ENCODE results near the gene LYPD3.

LYPD3 gene

DNA sequence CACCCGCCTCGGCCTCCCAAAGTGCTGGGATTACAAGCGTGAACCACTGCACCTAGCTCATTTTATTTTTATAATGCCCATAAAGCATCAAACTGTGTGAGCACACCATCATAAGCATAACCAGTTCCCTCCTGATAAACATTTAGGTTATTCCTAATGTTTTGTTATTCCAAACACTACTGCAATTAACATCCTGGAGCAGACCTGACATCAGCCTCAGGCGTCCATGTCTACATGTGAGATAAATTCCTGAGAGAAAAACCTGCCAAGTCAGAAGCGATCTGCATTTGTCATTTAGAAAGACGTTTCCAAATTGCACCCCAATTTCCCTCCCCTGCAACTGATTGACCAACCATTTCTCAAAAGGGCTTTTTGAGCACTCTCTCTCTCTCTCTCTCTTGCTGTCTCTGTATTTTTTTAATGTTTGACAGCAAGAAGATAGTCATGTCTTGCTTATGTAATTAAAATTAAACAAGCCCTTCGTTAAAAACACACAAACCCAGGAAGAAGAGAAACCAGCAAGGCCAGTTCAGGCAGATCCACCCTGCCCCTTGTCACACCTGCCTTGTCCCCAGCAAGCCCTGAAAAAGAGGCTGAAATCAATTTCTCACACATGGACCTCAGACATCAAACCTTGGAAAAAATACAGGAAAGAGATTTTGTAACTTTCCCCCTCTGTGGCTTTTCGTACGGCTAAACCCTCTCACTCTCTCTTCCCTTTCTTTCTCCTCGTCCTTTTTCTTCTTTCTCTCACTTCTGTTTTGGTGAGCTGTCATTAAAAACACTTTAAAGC lies 9.9 kb downstream of the LYPD3 start:
- no peak overlapping the region for H3K4me3 ChIP-seq (replicated peaks; ENCODE audit: low read depth, low read length)
- TF ChIP-seq, protein P1, sequence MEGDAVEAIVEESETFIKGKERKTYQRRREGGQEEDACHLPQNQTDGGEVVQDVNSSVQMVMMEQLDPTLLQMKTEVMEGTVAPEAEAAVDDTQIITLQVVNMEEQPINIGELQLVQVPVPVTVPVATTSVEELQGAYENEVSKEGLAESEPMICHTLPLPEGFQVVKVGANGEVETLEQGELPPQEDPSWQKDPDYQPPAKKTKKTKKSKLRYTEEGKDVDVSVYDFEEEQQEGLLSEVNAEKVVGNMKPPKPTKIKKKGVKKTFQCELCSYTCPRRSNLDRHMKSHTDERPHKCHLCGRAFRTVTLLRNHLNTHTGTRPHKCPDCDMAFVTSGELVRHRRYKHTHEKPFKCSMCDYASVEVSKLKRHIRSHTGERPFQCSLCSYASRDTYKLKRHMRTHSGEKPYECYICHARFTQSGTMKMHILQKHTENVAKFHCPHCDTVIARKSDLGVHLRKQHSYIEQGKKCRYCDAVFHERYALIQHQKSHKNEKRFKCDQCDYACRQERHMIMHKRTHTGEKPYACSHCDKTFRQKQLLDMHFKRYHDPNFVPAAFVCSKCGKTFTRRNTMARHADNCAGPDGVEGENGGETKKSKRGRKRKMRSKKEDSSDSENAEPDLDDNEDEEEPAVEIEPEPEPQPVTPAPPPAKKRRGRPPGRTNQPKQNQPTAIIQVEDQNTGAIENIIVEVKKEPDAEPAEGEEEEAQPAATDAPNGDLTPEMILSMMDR (IDR thresholded peaks at IDR 0.05; ENCODE audit: low read length, missing control alignments) = no peak
- DNase-seq (ENCODE audit: low read depth) = no peak

DNA sequence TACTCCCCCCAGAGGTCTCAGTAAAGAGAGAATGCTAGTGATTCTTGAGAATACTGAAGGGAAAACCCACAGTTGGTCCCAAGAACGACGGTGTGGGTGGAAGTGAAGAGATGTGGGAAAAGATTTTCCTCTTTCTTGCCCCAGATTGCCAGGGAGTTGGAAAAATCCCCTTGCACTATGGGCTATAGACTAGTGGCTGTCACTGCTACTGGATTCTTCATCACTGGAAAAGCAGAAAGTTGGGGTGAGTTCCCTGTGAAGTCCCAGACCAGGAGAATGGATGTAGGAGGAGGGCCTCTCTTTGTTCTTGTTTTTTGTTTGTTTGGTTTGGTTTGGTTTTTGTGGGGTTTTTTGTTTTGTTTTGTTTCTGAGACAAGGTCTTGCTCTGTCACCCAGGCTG lies 11.4 kb downstream of the LYPD3 start:
- no peak for DNase-seq (ENCODE audit: low read depth)
- TF ChIP-seq, protein P1 (IDR thresholded peaks at IDR 0.05; ENCODE audit: low read length, missing control alignments) = no peak
- H3K4me3 ChIP-seq (replicated peaks; ENCODE audit: low read depth, low read length) = no peak overlapping the region

DNA sequence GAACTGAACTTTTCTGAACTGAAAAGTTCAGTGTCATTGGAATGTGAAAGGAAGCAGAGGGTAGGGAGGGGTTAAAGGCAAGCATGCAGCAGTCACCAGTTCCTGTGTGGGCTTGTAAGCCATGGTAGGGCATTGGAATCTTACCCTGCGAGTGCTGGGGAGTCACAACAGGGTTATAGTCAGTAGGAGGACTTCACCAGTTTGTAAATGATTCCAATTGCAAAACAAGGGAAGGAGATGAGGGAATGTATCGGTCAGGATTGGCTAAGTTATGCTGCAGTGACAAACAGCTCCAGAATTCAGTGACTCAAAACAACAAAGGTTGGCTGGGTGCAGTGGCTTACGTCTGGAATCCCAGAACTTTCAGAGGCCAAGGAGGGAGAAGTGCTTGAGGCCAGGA lies 12.8 kb downstream of the LYPD3 start:
- DNase-seq (ENCODE audit: low read depth) = no peak

DNA sequence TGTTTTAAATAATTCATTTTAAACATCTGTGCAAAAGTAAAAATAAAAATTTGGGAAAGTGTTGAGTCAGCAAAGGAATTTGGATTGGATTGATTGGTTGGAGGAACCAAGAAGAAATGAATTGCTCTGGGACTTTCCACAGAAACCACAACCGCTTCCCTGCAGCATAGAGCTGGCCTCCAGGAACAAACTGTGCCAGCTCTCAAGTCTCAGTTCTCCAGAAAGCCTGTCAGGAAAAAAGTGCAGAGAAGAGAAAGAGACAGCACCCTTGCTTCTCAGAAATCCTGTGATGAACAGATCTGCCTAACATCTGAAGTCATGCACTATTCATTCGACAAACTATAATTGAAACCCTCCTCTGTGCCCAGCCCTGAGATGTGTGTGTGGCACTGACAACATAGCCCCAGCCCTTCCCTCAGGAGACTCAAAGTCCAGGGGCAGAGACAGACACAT lies 14.8 kb downstream of the LYPD3 start:
- peak; percentile 68 for DNase-seq (ENCODE audit: low read depth)

More for the DNA sequence above, 12.8 kb downstream of the LYPD3 start:
- no peak overlapping the region for H3K4me3 ChIP-seq (replicated peaks; ENCODE audit: low read depth, low read length)
- TF ChIP-seq, protein P1 (IDR thresholded peaks at IDR 0.05; ENCODE audit: low read length, missing control alignments) = no peak

DNA sequence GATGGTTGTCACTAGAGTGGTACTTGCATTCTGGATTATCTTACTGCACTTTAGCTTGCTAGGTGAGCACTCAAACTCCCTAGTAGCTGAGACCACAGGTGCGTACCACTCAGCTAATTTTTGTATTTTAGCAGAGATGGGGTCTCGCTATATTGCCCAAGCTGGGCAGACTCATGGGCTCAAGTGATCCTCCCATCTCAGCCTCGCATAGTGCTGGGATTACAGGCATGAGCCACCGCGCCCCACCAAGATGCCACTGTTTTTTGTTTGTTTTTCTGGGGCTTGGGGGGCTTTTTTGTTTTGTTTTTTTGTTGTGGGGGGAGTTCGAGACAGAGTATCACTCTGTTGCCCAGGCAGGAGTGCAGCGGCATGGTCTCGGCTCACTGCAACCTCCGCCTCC lies 17.8 kb downstream of the LYPD3 start:
- TF ChIP-seq, protein P1 (IDR thresholded peaks at IDR 0.05; ENCODE audit: low read length, missing control alignments) = no peak
- no peak for DNase-seq (ENCODE audit: low read depth)
- no peak overlapping the region for H3K4me3 ChIP-seq (replicated peaks; ENCODE audit: low read depth, low read length)

More for the DNA sequence above, 14.8 kb downstream of the LYPD3 start:
- TF ChIP-seq, protein P1 (IDR thresholded peaks at IDR 0.05; ENCODE audit: low read length, missing control alignments) = no peak
- H3K4me3 ChIP-seq (replicated peaks; ENCODE audit: low read depth, low read length) = no peak overlapping the region

DNA sequence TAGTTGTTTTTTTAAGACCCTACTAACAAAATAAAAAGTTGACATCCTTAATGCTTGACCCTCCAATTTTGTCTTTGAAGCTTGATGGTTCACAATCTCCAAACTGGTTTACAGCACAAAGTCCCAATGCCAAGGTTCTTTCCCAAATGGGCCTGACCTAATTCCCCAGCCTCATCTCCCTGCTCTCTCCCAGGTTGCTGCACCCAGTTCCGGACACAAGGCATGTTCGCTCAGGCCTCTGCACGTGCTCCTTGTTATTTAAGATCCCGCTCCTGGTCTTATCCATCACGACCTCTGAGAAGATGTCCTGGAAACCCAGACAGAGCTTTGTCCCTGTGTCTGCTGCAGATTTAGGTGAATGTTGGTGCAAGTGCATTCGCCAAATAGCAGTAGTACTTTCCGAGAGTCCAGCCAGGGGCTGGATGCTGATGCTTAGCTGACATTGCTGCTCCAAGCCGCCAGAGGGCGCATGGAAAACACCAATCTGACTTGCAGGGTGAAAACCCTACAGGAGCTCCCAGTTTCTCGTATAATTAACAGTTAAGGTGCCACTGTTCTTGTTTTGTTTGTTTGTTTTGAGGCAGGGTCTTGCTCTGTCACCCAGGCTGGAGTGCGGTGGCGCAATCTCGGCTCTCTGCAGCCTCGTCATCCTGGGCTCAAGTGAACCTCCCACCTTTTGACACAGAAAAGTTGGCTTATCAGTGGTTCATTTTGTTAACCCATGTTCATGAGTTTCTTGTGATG lies 18.5 kb downstream of the LYPD3 start:
- peak; percentile 82 for DNase-seq (ENCODE audit: low read depth)
- TF ChIP-seq, protein P1 (IDR thresholded peaks at IDR 0.05; ENCODE audit: low read length, missing control alignments) = peak; percentile 96
- no peak overlapping the region for H3K4me3 ChIP-seq (replicated peaks; ENCODE audit: low read depth, low read length)

Measured in fibroblast of pulmonary artery (primary cell).